Cardiac muscle cell (in vitro differentiated cells and primary cell): ENCODE data around the gene DHTKD1. TPM values are rescaled to one million over a fixed set of nuclear protein-coding genes. Genes with fewer than 3 reads are reported as not detected.

Experiments
- DNase-seq, 2 donors: peaks; one replicate each; pipeline versions ENCODE4 v3.0.0 to v3.0.0-alpha.2; 2010 to 2017; ENCODE audit warnings: low read depth in 1 of 2, low spot score in 1 of 2
- H3K27ac ChIP-seq: fragments of 200-600 bp; sonication (generic); 2 replicates; pipeline ENCODE4 v1.5.1; 2016
- H3K27me3 ChIP-seq: fragments of 200-600 bp; sonication (generic); 2 replicates; pipeline ENCODE4 v1.6.0; 2016; ENCODE audit warnings: control low read depth
- H3K36me3 ChIP-seq: fragments of 200-600 bp; sonication (generic); 2 replicates; pipeline ENCODE4 v1.5.1; 2016; ENCODE audit warnings: control low read depth
- H3K4me1 ChIP-seq: fragments of 200-600 bp; sonication (generic); 2 replicates; pipeline ENCODE4 v1.8.1; 2017; ENCODE audit warnings: low read depth, mild to moderate bottlenecking, mixed run types
- H3K4me3 ChIP-seq: fragments of 200-600 bp; sonication (generic); 2 replicates; pipeline ENCODE4 v1.5.1; 2016; ENCODE audit warnings: mild to moderate bottlenecking
- H3K9me3 ChIP-seq: fragments of 200-600 bp; sonication (generic); 2 replicates; pipeline ENCODE4 v1.5.1; 2017; ENCODE audit warnings: low read depth, mild to moderate bottlenecking, control low read depth
- polyA plus RNA-seq: library from polyadenylated mRNA; unstranded; fragments of >200 nt; fragmentation: Nextera tagmentation; extraction: Ambion mirVana; gene quantifications from 2 replicates; pipeline ENCODE4 v1.2.1, GENCODE V29; 2016
- total RNA-seq: library from RNA; depleted of rRNA; stranded (reverse); fragments of >200 nt; gene quantifications from 2 replicates; pipeline ENCODE4 v1.2.3, GENCODE V29; 2016
- TF ChIP-seq, protein P1 (sequence below): IDR thresholded peaks from 2 replicates; pipeline ENCODE4 v1.5.1; 2012; ENCODE audit warnings: low read depth, mild to moderate bottlenecking, low read length

Gene DHTKD1
- total and polyA plus RNA-seq, 2 experiments from 2014 or later = 36.5 to 51.6 TPM

GRCh38 chr10:12150163-12150562, 81.4 kb downstream of the DHTKD1 start:
- Histone ChIP-seq H3K27me3 (no peaks in the 10 kb centered on the region), H3K4me3 (no peak overlapping the region), H3K36me3 (peaks cover 16% of the 10 kb centered on the region), H3K4me1 (no peaks in the 10 kb centered on the region), H3K9me3 (no peaks in the 10 kb centered on the region), H3K27ac (no peak overlapping the region)
- TF ChIP-seq, protein P1, sequence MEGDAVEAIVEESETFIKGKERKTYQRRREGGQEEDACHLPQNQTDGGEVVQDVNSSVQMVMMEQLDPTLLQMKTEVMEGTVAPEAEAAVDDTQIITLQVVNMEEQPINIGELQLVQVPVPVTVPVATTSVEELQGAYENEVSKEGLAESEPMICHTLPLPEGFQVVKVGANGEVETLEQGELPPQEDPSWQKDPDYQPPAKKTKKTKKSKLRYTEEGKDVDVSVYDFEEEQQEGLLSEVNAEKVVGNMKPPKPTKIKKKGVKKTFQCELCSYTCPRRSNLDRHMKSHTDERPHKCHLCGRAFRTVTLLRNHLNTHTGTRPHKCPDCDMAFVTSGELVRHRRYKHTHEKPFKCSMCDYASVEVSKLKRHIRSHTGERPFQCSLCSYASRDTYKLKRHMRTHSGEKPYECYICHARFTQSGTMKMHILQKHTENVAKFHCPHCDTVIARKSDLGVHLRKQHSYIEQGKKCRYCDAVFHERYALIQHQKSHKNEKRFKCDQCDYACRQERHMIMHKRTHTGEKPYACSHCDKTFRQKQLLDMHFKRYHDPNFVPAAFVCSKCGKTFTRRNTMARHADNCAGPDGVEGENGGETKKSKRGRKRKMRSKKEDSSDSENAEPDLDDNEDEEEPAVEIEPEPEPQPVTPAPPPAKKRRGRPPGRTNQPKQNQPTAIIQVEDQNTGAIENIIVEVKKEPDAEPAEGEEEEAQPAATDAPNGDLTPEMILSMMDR = no peak
- no peak for DNase-seq

DNA sequence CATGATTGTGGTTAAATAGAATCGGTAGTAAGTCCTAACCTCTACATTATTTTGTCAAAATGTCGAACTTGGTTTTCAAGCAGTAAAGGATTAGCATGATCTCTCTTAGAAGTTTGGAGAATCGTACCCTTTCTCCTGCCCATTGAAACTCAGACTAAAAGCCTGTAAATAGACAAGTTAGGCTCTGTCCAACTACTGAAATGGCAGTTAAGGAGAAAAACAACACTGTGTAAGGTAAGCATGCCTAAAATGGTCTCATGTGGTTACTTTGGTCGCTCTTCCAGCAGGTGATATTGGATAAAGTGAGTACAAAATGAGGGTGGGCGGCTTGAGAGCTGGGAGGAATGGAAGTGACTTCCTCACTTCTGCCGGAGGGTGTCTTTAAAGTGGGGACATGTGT, 85.8 kb downstream of the DHTKD1 start:
- H3K27ac ChIP-seq = no peak overlapping the region
- DNase-seq = no peak

DNA sequence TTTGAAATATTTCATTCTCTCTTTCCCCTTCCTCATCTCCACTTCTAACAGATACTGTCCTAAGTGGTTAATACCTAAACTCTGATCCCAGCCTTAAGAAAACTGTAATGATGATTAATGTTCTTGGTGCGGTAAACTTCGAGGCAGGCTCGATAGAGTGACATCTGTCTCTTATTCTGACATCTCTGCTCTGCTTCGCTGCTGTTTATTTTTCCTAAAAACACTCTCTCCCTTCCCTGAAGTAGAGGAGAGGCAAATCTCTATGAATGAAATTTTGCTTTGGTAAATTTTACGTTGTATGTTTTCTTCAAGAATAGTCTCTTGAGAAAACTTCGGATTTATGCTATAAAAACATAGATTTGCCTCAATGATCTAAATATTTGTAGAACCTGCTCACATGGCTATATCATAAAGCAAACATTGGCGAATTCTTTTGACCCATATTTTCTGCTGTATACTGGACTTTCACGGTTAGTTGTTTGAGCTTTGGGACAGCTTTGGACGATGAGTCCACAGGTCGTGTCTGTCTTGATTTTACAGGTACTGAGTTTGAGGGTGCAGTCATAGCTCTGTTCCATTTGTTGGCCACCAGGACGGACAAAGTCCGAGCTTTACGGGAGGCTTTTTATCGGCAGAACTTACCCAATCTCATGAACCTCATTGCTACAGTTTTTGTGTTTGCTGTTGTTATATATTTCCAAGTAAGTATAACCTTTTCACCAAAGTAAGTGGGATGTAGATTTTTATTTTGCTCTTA, 87.8 kb downstream of the DHTKD1 start:
- Histone ChIP-seq H3K9me3 (no peaks in the 10 kb centered on the region), H3K4me1 (no peaks in the 10 kb centered on the region), H3K27ac (no peak overlapping the region), H3K4me3 (no peak overlapping the region), H3K27me3 (no peaks in the 10 kb centered on the region), H3K36me3 (peaks cover 43% of the 10 kb centered on the region)
- no peak for DNase-seq
- TF ChIP-seq, protein P1 = no peak

More for the DNA sequence above, 85.8 kb downstream of the DHTKD1 start:
- H3K27me3 ChIP-seq = no peaks in the 10 kb centered on the region
- no peaks in the 10 kb centered on the region for H3K4me1 ChIP-seq
- TF ChIP-seq, protein P1 = no peak
- H3K9me3 ChIP-seq = no peaks in the 10 kb centered on the region
- peaks cover 32% of the 10 kb centered on the region for H3K36me3 ChIP-seq
- no peak overlapping the region for H3K4me3 ChIP-seq

DNA sequence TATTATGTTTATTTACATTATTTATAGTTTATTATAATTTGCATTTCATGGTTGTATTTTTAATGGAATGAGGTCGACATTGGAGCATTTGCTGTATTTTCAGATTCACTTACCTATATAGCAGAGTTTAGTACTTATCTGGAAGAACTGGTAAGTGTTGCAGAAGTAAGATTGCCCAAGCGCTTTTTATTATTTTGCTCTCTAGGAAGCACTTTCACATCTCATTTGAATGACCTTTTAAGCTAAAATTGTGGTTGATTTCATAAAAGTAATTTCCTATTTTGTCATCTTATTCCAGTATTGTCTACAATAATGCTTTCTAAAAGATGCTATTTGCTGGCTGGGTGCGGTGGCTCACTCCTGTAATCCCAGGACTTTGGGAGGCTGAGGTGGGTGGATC, 89.4 kb downstream of the DHTKD1 start:
- DNase-seq = no peak
- Histone ChIP-seq H3K27me3 (no peaks in the 10 kb centered on the region), H3K4me1 (no peaks in the 10 kb centered on the region), H3K4me3 (no peak overlapping the region), H3K9me3 (no peaks in the 10 kb centered on the region), H3K27ac (no peak overlapping the region), H3K36me3 (peaks cover 57% of the 10 kb centered on the region)
- TF ChIP-seq, protein P1 = no peak

GRCh38 chr10:12160664-12161063, 91.9 kb downstream of the DHTKD1 start:
- no peak overlapping the region for H3K27ac ChIP-seq
- no peak overlapping the region for H3K4me3 ChIP-seq
- no peaks in the 10 kb centered on the region for H3K27me3 ChIP-seq
- TF ChIP-seq, protein P1 = no peak
- peaks cover 64% of the 10 kb centered on the region for H3K36me3 ChIP-seq
- H3K9me3 ChIP-seq = no peaks in the 10 kb centered on the region
- H3K4me1 ChIP-seq = no peaks in the 10 kb centered on the region
- no peak for DNase-seq
